Natural killer cell (primary cell): ENCODE results near the gene ATAD2B. TPM values are rescaled to one million over a fixed set of nuclear protein-coding genes. Genes with fewer than 3 reads are reported as not detected.

ENCODE experiments used
- ATAC-seq, 3 donors: fragments of 150-1000 bp in 2 of 3; fragments of 200-7000 bp in 1 of 3; cut with Tn5 transposase; 1 replicate in 1 of 3; 2 replicates in 2 of 3; pipeline ENCODE4 v1.10.0; 2021; ENCODE audit warnings: mild to moderate bottlenecking in 2 of 3, moderate library complexity in 2 of 3
- DNase-seq, 2 donors: peaks; one replicate each; pipeline versions ENCODE4 v3.0.0 to v3.0.0-alpha.2; 2013 to 2021; ENCODE audit warnings: mixed read lengths in 1 of 2
- H3K27ac ChIP-seq: one replicate; pipeline ENCODE4 v1.5.1; 2013; ENCODE audit warnings: mild to moderate bottlenecking, low read length
- H3K27me3 ChIP-seq: one replicate; pipeline ENCODE4 v1.6.1; 2013; ENCODE audit warnings: low read length; ENCODE audit not compliant: control insufficient read depth, insufficient read depth
- H3K36me3 ChIP-seq: one replicate; pipeline ENCODE4 v1.6.1; 2013; ENCODE audit warnings: low read length; ENCODE audit not compliant: control insufficient read depth, insufficient read depth
- H3K4me1 ChIP-seq: one replicate; pipeline ENCODE4 v1.6.1; 2013; ENCODE audit warnings: low read length; ENCODE audit not compliant: control insufficient read depth, insufficient read depth
- H3K4me3 ChIP-seq: one replicate; pipeline ENCODE4 v1.5.1; 2013; ENCODE audit warnings: low read length
- H3K9me3 ChIP-seq: one replicate; pipeline ENCODE4 v1.6.1; 2013; ENCODE audit warnings: low read length; ENCODE audit not compliant: control insufficient read depth, insufficient read depth
- H3K27ac Mint-ChIP-seq, 2 donors: one replicate each; pipeline ENCODE4 v1.8.0; 2022; ENCODE audit warnings: mild to moderate bottlenecking in 2 of 2, mixed read lengths in 2 of 2, moderate library complexity in 1 of 2
- H3K27me3 Mint-ChIP-seq, 2 donors: one replicate each; pipeline ENCODE4 v1.8.0; 2022; ENCODE audit warnings: low read depth in 2 of 2, mixed read lengths in 2 of 2
- H3K36me3 Mint-ChIP-seq: one replicate; pipeline ENCODE4 v1.8.0; 2022; ENCODE audit warnings: mixed read lengths
- H3K4me1 Mint-ChIP-seq, 2 donors: one replicate each; pipeline ENCODE4 v1.8.0; 2022; ENCODE audit warnings: mixed read lengths in 2 of 2
- H3K4me3 Mint-ChIP-seq: one replicate; pipeline ENCODE4 v1.8.0; 2022; ENCODE audit warnings: mild to moderate bottlenecking, moderate library complexity, mixed read lengths
- H3K9me3 Mint-ChIP-seq, 2 donors: one replicate each; pipeline ENCODE4 v1.8.0; 2022; ENCODE audit warnings: mixed read lengths in 2 of 2
- WGBS: methylation state at CpG from one replicate; pipeline ENCODE4 v1.1.7; 2013; ENCODE audit warnings: missing lambda C conversion rate; ENCODE audit not compliant: insufficient coverage; 5-methylcytosine and 5-hydroxymethylcytosine counted together
- intact Hi-C: fragments of 100-400 bp; cut with micrococcal nuclease; formaldehyde crosslinking; loops from one replicate; pipeline ENCODE4 v1.14.2; 2022
- total RNA-seq, 4 donors: library from RNA; stranded (reverse); fragments of 120-200 nt in 1 of 4; gene quantifications; one replicate each; pipeline versions ENCODE4 v1.2.3 to v1.2.4, GENCODE V29; 2013 to 2022
- TF ChIP-seq, protein P1 (sequence below): fragments of 200-600 bp; IDR thresholded peaks from one replicate; pipeline ENCODE4 v1.8.0; 2022; ENCODE audit warnings: antibody characterized with exemption

Gene ATAD2B
- total RNA-seq, 3 donors from 2014 or later (not counting 1 experiment from before 2014, with no cell fraction given): 71.5 to 85.7 (median 84.0) TPM

DNA sequence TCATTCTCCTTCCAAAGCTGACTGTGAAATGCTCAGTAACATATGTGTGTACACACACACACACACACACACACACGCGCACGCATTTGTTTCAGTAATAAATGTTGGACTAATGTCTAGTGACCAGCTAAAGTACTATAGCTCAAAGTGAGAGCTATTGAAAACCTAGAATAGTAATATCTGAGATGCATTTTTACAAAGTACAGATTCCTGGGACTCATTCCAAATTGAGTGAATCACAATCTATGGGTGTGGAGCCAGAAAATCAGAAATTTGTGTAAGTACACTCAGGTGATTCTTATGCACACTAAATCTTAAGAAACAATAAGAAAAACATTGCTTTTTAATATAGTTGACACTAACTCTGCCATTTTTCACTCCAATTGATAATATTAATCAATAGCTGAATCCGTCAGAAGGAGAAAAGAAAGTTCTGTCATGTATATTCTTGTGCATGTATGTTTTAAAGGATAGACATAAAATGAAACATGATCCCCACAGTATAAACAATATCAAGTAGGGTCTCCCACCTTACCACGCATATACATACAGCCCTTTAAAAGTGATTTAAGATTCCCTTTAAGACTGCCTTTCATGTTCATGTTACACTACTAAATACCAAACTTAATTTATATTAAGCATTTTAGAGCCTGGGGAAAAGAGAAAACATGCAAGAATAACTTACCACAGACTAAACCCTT is 123.5 kb downstream of the ATAD2B start:
- TF ChIP-seq, protein P1, sequence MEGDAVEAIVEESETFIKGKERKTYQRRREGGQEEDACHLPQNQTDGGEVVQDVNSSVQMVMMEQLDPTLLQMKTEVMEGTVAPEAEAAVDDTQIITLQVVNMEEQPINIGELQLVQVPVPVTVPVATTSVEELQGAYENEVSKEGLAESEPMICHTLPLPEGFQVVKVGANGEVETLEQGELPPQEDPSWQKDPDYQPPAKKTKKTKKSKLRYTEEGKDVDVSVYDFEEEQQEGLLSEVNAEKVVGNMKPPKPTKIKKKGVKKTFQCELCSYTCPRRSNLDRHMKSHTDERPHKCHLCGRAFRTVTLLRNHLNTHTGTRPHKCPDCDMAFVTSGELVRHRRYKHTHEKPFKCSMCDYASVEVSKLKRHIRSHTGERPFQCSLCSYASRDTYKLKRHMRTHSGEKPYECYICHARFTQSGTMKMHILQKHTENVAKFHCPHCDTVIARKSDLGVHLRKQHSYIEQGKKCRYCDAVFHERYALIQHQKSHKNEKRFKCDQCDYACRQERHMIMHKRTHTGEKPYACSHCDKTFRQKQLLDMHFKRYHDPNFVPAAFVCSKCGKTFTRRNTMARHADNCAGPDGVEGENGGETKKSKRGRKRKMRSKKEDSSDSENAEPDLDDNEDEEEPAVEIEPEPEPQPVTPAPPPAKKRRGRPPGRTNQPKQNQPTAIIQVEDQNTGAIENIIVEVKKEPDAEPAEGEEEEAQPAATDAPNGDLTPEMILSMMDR: no peak
- ATAC-seq (no peak), DNase-seq (no peak)
- 100% methylated on average over 1 of the region's 5 CpGs for WGBS
- Mint-ChIP-seq H3K4me3 (no peak overlapping the region), H3K27ac (no peak overlapping the region), H3K27me3 (no peaks in the 10 kb centered on the region), H3K36me3 (no peaks in the 10 kb centered on the region), H3K9me3 (no peaks in the 10 kb centered on the region), H3K4me1 (peaks cover 0 to 4% of the 10 kb centered on the region in 2 donors)
- H3K9me3 ChIP-seq: no peaks in the 10 kb centered on the region
- H3K4me3 ChIP-seq: no peak overlapping the region
- H3K27me3 ChIP-seq: no peaks in the 10 kb centered on the region
- intact Hi-C loops: no loop called here
- H3K36me3 ChIP-seq: peaks cover 16% of the 10 kb centered on the region
- H3K27ac ChIP-seq: no peak overlapping the region
- H3K4me1 ChIP-seq: no peaks in the 10 kb centered on the region

DNA sequence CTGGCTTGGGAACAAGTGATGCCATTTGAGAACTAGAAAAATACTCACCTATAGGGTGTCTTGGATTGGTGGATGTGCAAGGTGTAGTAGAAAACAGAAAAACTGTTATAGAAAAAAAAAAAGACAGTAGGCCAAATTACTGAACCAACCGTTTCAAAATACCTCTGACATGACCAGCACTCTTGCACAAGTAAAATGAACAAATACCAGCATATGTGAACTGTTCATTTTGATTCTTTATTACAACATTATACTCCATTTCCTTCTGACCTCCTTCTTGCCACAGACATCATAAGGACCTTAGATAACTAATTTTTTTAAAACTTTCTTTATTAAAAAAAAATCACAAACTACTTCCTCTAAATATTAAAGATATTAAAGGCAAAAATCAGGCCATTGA is 125.5 kb downstream of the ATAD2B start:
- ATAC-seq (no peak), DNase-seq (no peak)
- no peak overlapping the region for H3K27ac Mint-ChIP-seq
- WGBS: 91% methylated on average over 1 of the region's 1 CpG
- Histone ChIP-seq H3K27me3 (no peaks in the 10 kb centered on the region), H3K9me3 (no peaks in the 10 kb centered on the region), H3K4me3 (no peak overlapping the region), H3K4me1 (no peaks in the 10 kb centered on the region), H3K27ac (no peak overlapping the region), H3K36me3 (peaks cover 16% of the 10 kb centered on the region)
- H3K9me3 Mint-ChIP-seq: no peaks in the 10 kb centered on the region
- no peak overlapping the region for H3K4me3 Mint-ChIP-seq
- peaks cover 0 to 4% of the 10 kb centered on the region in 2 donors for H3K4me1 Mint-ChIP-seq
- no peaks in the 10 kb centered on the region for H3K27me3 Mint-ChIP-seq
- TF ChIP-seq, protein P1: no peak
- H3K36me3 Mint-ChIP-seq: no peaks in the 10 kb centered on the region
- intact Hi-C loops: no loop called here

DNA sequence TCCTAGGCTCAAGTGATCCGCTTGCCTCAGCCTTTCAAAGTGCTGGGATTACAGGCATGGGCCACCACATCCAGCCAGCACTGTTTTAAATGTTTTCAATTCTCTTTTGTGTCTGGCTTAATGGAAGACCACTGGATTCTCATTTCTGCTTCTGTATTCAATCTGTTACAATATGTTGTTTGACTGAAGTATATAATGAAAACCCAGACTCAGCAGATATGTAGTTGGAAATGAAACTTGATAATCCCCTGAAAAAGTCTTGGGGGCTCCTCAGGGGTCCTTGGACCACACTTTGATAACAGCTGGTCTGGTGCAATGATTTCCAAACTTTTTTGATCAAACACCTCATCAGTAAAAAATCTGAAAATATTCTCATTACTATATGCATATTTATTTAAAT is 132.7 kb downstream of the ATAD2B start:
- peaks cover 15% of the 10 kb centered on the region for H3K36me3 ChIP-seq
- intact Hi-C loops: no loop called here
- Mint-ChIP-seq H3K4me3 (no peak overlapping the region), H3K4me1 (peaks cover 0 to 3% of the 10 kb centered on the region in 2 donors), H3K9me3 (no peaks in the 10 kb centered on the region), H3K27ac (no peak overlapping the region), H3K36me3 (no peaks in the 10 kb centered on the region), H3K27me3 (no peaks in the 10 kb centered on the region)
- H3K9me3 ChIP-seq: no peaks in the 10 kb centered on the region
- H3K4me1 ChIP-seq: no peaks in the 10 kb centered on the region
- no peak for ATAC-seq
- H3K27ac ChIP-seq: no peak overlapping the region
- 100% methylated on average over 1 of the region's 1 CpG for WGBS
- H3K27me3 ChIP-seq: no peaks in the 10 kb centered on the region
- no peak overlapping the region for H3K4me3 ChIP-seq
- TF ChIP-seq, protein P1: no peak
- DNase-seq: no peak

DNA sequence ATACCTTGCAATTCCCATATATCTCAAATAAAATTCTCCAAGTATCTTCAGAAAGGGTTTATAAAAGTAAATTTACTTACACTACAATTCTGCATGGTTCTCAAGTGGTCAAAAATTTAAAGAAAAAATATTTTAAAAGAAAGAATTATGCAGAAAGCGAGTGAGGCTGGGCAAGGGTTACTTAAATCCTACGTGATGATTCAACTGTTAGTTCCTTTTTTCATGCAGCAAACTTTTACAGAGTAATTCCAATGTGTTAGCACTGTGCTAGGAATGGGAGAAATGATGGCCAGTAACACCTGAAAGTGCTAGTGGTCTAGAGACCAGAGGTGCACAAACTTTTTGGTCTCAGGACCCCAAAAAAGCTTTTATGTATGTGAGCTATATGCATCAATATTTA is 133.4 kb downstream of the ATAD2B start:
- Histone ChIP-seq H3K27ac (no peak overlapping the region), H3K36me3 (peaks cover 15% of the 10 kb centered on the region), H3K27me3 (no peaks in the 10 kb centered on the region), H3K9me3 (no peaks in the 10 kb centered on the region), H3K4me1 (no peaks in the 10 kb centered on the region), H3K4me3 (no peak overlapping the region)
- Mint-ChIP-seq H3K4me3 (no peak overlapping the region), H3K36me3 (no peaks in the 10 kb centered on the region), H3K9me3 (no peaks in the 10 kb centered on the region), H3K4me1 (peaks cover 4 to 11% of the 10 kb centered on the region in 2 donors), H3K27ac (no peak overlapping the region), H3K27me3 (no peaks in the 10 kb centered on the region)
- intact Hi-C loops: no loop called here
- 87% methylated on average over 2 of the region's 2 CpGs for WGBS
- ATAC-seq: no peak
- DNase-seq: no peak
- TF ChIP-seq, protein P1: no peak
